HTERT RPE-1 (cell line): ENCODE data around the gene CNTNAP2.

Experiments used
- in situ Hi-C: fragments of 300-500 bp; cut with MboI; formaldehyde crosslinking; loops from 4 replicates; pipeline ENCODE4 v1.14.3; 2020; ENCODE audit warnings: low sequenced_read_pairs

CNTNAP2 gene

GRCh38 chr7:148108381-148108780 is 1991.8 kb downstream of the CNTNAP2 start:
- in situ Hi-C loops, result no loop called here

GRCh38 chr7:148110097-148110868 is 1993.7 kb downstream of the CNTNAP2 start:
- in situ Hi-C loops, result no loop called here

- in situ Hi-C loops, result no loop called here
These were observed 1998.2 kb downstream of the CNTNAP2 start for GRCh38 chr7:148114804-148115203.

- in situ Hi-C loops, result no loop called here
These were observed 1998.7 kb downstream of the CNTNAP2 start for GRCh38 chr7:148115308-148115707.

- in situ Hi-C loops, result no loop called here
These were observed 1999.6 kb downstream of the CNTNAP2 start for GRCh38 chr7:148116195-148116594.

- in situ Hi-C loops, result no loop called here
These were observed 2000.3 kb downstream of the CNTNAP2 start for GRCh38 chr7:148116829-148117403.

GRCh38 chr7:148118371-148118770 is 2001.8 kb downstream of the CNTNAP2 start:
- in situ Hi-C loops, result no loop called here

- in situ Hi-C loops, result no loop called here
These were observed 2004.8 kb downstream of the CNTNAP2 start for GRCh38 chr7:148121401-148121800.

- in situ Hi-C loops, result no loop called here
These were observed 2005.2 kb downstream of the CNTNAP2 start for GRCh38 chr7:148121847-148122246.

GRCh38 chr7:148124477-148124876 is 2007.9 kb downstream of the CNTNAP2 start:
- in situ Hi-C loops, result no loop called here

- in situ Hi-C loops, result no loop called here
These were observed 2010.8 kb downstream of the CNTNAP2 start for GRCh38 chr7:148127374-148127773.

GRCh38 chr7:148129023-148129422 is 2012.4 kb downstream of the CNTNAP2 start:
- in situ Hi-C loops, result no loop called here

GRCh38 chr7:148135116-148135515 is 2018.5 kb downstream of the CNTNAP2 start:
- in situ Hi-C loops, result no loop called here

- in situ Hi-C loops, result no loop called here
These were observed 2019.4 kb downstream of the CNTNAP2 start for GRCh38 chr7:148135997-148136396.

- in situ Hi-C loops, result no loop called here
These were observed 2026.2 kb downstream of the CNTNAP2 start for GRCh38 chr7:148142660-148143248.

- in situ Hi-C loops, result no loop called here
These were observed 2028.2 kb downstream of the CNTNAP2 start for GRCh38 chr7:148144827-148145226.

- in situ Hi-C loops, result no loop called here
These were observed 2029.7 kb downstream of the CNTNAP2 start for GRCh38 chr7:148146346-148146745.

GRCh38 chr7:148147438-148147837 is 2030.8 kb downstream of the CNTNAP2 start:
- in situ Hi-C loops, result no loop called here

GRCh38 chr7:148148456-148148855 is 2031.9 kb downstream of the CNTNAP2 start:
- in situ Hi-C loops, result no loop called here

GRCh38 chr7:148149730-148150129 is 2033.1 kb downstream of the CNTNAP2 start:
- in situ Hi-C loops, result no loop called here

- in situ Hi-C loops, result no loop called here
These were observed 2035.2 kb downstream of the CNTNAP2 start for GRCh38 chr7:148151778-148152177.

- in situ Hi-C loops, result no loop called here
These were observed 2037.1 kb downstream of the CNTNAP2 start for GRCh38 chr7:148153616-148154284.
